NCI-H2196 treated with DMSO at 0.1 percent for 48 hours (cell line): ENCODE measurements around the gene MPPE1.
"Not testable (repeated sequence)": the region's sequence is repeated elsewhere in the genome, so short reads cannot be mapped to it uniquely, and the experiment has no call there.

ENCODE experiments used
- DNase-seq: peaks from one replicate; lab custom pipeline; 2025; ENCODE audit not compliant: unreplicated experiment; lab: John Stamatoyannopoulos, UW

Gene MPPE1

DNA sequence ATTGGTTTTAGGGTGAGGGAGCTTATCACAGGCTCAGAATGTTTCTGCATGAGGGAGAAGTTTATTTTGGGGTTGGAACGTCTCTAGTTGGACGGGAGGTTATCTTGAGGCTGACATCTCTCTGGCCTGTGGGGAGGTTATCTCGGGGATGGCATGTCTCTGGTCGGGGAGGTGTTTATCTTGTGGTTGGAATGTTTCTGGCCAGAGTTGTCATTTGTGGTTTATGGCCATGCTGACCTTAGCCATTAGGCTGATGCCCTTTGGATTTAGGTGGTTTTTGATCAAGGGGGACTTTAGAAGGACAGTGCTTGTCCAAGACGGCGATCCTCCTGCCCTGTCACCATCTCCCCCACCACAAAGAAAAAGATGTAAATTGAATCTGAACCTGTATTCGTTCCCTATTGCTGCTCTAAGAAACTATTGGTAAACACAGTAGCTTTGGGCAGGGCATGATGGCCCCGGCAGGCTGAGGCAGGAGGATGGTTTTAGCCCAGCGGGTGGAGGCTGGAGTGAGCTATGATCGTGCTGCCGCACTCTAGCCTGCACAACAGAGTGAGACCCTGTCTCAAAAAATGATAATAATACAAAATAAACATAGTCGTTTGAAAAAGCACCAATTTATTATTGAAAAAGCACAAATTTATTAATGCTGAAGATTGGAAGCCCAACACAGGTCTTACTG lies 17.8 kb upstream of the MPPE1 start:
- no peak for DNase-seq

DNA sequence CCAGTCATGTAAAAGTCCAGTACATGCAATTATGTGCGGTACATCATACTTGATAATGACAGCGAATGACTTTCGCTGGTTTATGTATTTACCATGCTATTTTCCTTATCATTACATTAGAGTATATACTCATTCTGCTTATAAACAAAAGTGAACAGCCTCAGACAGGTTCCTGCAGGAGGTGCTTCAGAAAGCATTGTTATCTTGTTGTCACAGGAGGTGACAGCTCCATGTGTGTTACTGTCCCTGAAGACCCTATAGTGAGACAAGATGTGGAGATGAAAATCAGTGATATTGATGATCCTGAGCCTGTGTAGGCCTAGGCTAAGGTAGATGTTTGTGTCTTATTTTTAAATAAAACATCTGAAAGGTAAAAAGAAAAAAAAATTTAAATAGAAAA lies 15.3 kb upstream of the MPPE1 start:
- no peak for DNase-seq

- not testable (repeated sequence) for DNase-seq
Measured at GRCh38 chr18:11919522-11919921, 11.4 kb upstream of the MPPE1 start.

- not testable (repeated sequence) for DNase-seq
Measured at GRCh38 chr18:11916880-11917279, 8.8 kb upstream of the MPPE1 start.

- DNase-seq = peak; percentile 46
Measured at GRCh38 chr18:11909591-11910026, 1.5 kb upstream of the MPPE1 start.

- no peak for DNase-seq
Measured at GRCh38 chr18:11909061-11909455, 941 bp upstream of the MPPE1 start.

DNA sequence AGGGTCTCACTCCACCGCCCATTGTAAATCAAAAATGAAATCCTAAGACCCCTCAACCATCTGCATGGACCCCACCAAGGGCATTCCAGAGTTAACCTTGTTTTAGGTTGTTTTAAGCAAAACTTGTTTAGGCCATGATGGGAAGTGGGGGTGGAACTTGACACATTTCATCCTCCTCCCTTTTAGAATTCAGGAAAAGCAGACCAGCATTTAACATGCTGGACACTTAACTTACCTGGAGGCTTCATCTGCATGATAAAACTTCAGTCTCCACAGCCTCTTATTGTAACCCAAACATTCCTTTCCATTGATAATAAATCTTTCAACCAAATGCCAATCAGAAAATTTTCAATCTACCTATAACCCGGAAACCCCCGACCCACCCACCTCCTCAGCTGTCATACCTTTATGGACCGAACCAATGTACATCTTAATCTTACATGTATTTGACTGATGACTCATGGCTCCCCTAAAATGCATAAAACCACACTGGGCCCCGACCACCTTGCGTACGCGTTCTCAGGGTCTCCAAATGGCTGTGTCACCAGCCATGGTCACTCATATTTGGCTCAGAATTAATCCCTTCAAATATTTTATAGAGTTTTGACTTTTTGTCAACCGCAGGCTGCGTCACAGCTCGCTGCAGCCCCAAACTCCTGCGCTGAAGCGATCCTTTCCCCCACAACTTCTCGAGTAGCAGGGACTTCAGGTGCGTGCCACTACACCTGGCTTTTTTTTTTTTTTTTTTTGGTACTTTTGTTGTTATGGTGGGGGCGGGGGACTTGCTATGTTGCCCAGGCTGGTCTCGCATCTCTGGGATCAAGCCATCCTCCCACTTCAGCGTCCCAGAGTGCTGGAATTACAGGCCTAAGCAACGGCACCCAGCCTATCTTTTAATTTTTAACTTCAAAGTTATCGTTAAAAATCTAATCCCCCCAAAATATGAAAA lies 917 bp downstream of the MPPE1 start:
- no peak for DNase-seq

DNA sequence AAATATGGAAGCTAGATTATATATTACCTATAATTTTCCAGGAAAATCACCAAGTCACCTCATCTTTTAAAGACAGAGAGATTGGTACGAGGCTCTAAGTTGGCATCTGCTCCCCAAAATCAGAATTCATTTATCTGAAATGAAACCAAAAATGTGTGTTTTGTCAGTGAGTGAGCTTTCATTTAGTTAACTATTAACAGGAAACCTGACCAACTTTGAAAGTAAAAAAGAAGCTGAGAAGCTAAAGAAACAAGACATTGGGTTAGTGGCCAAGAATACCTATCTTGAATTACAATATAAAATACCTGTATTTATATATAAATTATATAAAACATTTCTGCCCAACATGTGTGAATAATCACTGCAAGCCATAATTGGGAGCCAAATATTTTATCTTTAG lies 1.9 kb downstream of the MPPE1 start:
- no peak for DNase-seq

- no peak for DNase-seq
Measured at GRCh38 chr18:11905613-11906012, 2.5 kb downstream of the MPPE1 start.

- DNase-seq = no peak
Measured at GRCh38 chr18:11902522-11903292, 5.4 kb downstream of the MPPE1 start.

GRCh38 chr18:11901826-11902438 lies 6.2 kb downstream of the MPPE1 start:
- no peak for DNase-seq

DNA sequence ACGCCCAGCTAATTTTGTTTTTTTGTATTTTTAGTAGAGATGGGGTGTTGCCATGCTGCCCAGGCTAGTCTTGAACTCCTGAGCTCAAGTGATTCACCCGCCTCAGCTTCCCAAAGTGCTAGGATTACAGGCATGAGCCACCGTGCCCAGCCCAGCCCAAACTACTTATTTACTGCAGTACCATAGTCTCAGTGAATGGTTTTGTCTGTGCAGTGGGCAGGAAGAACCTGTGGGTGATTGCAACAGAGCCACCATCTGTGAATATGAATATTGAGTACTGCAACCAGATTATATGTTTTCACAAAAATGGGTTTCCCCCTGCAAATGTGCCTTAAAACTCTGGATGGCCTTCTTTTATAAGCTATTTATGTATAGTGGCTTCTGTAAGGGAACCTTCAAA lies 9.1 kb downstream of the MPPE1 start:
- no peak for DNase-seq

DNA sequence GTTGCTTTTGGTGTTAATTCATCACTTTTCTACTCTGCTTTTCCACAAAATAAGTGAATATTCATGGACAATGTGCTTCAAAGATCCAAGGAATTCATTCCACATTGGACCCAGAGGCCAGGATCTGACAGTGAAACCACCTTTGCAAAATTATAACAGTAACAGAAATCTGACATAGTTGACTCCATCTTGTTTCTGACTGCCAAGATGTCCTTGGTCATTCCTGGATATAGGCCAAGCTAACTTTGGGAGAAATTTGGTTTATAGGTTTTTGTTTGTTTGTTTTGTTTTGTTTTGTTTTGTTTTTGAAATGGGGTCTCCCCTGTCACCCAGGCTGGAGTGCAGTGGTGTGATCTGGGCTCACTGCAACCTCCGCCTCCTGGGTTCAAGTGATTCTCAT lies 10.3 kb downstream of the MPPE1 start:
- no peak for DNase-seq

GRCh38 chr18:11892438-11892837 lies 15.7 kb downstream of the MPPE1 start:
- DNase-seq = not testable (repeated sequence)

GRCh38 chr18:11891737-11892136 lies 16.4 kb downstream of the MPPE1 start:
- DNase-seq = no peak

- no peak for DNase-seq
Measured at GRCh38 chr18:11889284-11889683, 18.8 kb downstream of the MPPE1 start.

DNA sequence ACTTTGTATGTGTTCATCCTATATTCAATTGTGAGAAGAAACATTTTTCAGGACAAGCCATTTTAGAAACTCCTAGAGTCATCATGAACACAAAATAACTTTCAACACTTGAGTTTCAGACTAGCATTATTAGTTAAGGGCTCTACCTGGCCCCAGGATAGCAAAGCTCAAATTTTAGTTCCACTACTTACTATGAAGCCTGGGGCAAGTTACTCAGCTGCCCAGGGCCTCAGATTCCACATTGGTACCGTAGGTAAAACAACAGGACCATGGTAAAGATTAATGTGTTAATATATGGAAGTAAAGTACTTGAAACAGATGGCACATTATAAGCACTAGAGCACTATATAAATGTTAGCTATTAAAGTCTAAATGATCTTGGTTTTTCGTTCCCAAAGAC lies 19.4 kb downstream of the MPPE1 start:
- DNase-seq = no peak

DNA sequence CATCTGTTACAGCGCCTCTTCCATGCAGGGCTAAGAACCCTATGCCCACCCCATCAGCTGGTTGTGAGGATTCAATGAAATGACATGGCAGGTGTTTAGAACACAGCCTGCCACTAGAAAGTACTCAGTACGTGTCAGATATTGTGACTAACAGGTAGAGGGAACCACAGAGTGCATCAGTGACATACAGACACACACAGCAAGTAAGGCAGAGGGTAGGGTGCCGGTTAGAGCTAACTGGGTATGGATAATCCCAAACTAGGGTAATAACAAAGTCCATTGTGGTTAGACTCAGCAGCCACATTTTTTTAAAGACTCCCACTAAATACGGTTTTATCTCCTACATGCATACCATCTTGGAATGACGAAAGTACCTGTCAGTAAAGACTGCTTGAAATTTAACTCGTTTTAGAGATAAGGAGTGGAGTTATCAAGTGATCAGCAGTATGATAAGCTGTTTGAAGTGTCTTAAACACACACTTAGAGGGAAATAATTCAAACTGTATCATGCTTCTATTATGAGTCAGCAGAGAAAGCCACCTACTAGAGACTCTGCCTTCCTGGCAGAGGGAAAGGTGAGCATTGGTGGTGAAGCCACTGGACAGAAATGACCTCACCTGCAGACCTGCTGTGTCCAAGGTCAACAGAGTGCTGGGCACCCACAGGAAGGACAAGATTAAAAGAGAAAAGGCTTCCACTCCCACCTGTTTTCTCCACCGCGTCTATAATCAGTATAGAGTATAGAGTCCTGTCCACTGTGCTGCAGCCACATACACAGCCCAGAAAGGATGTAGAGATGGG lies 20.6 kb downstream of the MPPE1 start:
- peak; percentile 17 for DNase-seq

- DNase-seq = no peak
Measured at GRCh38 chr18:11886577-11887110, 21.5 kb downstream of the MPPE1 start.
